ENCODE measurements around the gene PERCC1. TPM values are rescaled to one million over a fixed set of nuclear protein-coding genes. Genes with fewer than 3 reads are reported as not detected.

PERCC1 gene
- total and polyA plus RNA-seq, 7 donors, result 0.08 TPM; not detected in 6

DNA sequence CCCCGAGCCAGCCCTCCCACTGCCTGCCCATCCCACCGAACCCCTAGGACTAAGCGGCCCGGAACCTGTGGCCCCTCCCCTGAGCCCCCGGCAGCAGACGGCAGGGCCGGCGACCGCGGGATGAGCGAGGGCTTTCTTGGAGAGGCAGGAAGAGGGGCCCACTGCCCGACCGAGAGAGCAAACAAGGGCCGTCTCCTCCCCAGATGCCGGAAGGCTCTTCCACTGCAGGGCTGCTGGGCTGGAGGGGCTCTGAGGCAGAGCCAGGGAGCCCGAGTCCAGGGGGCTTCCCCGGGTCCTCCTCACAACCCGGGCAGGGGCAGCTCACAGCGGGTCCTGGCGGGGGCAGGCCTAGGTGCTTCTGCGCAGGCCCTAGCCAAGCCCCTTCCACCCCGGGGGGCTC, 2.9 kb downstream of the PERCC1 start:
- 74 to 80% (median 74%) methylated on average over 18 to 22 of the region's 22 CpGs for WGBS, 3 donors
- intact Hi-C loops (cut with DNase I), result loop anchor here in 1 of 2 donors (2.0 kb wide), 1 partner anchor 133 kb away; no protein-coding TSS in a partner anchor
- Histone ChIP-seq H3K9me3 (no peaks in the 10 kb centered on the region), H3K4me3 (no peak overlapping the region), H3K27me3 (ENCODE audit: insufficient read depth in 3 of 3, low read length in 2 of 3) (no peaks in the 10 kb centered on the region), H3K36me3 (ENCODE audit: insufficient read depth in 1 of 2, low read depth in 1 of 2) (peaks cover 0 to 7% of the 10 kb centered on the region in 2 donors), H3K27ac (no peak overlapping the region), H3K4me1 (no peaks in the 10 kb centered on the region)
- no peak for ATAC-seq
- TF ChIP-seq CTCF (IDR thresholded peaks at IDR 0.05), result no peak
- DNase-seq, result no peak

DNA sequence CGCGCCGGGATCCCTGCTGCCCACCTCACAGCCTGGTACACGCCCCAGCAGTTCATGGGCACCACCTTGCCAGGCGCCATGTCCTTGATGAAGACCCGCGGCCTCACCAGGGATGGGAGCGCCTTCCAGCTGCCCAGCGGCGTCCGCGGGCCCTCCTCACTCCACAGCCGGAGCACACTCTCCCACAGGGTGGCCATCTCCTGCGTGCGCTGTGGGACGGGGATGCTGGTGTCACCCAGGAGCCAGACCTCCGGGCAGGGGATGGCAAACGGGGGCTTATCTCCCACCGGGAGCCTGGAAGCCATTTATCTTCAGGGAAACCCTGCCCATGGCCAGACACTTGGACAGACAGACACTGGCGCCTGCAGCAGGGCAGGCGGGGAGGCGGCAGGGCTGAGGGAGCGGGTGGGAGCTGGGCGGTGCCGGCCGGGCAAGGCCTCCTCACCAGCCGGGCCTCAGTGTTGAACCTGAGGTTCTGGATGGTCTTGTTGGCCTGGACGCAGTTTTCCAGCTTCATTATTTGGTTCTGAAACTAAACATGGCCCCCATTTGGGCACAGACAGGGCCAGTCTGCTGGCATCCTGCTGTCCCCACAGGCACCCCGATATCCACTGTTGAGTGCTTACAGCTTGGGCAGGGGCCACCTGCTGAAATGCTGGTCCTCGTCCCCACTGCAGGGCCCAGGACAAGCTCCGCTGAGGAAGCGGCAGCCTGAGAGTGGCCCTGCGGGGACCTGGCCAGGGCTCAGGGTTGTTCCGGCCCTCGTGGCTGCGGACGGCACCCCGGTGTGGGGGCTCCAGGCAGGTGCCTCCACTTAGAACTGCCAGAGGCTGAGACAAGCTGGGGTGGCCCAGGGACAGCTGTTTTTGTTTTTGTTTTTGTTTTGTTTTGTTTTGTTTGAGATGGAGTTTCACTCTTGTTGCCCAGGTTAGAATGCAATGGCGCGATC, 4.0 kb downstream of the PERCC1 start:
- ATAC-seq, result no peak
- no peaks in the 10 kb centered on the region for H3K4me1 ChIP-seq
- H3K4me3 ChIP-seq, result no peak overlapping the region
- H3K9me3 ChIP-seq, result no peaks in the 10 kb centered on the region
- 93 to 94% (median 93%) methylated on average over 35 to 40 of the region's 40 CpGs for WGBS, 3 donors
- intact Hi-C loops (cut with DNase I), result loop anchor here in 1 of 2 donors (2.0 kb wide), 1 partner anchor 132 kb away; no protein-coding TSS in a partner anchor
- TF ChIP-seq CTCF (IDR thresholded peaks at IDR 0.05), result no peak
- DNase-seq, result no peak
- peaks cover 0 to 7% of the 10 kb centered on the region in 2 donors for H3K36me3 ChIP-seq (ENCODE audit: insufficient read depth in 1 of 2, low read depth in 1 of 2)
- H3K27ac ChIP-seq, result no peak overlapping the region
- H3K27me3 ChIP-seq (ENCODE audit: insufficient read depth in 3 of 3, low read length in 2 of 3), result no peaks in the 10 kb centered on the region

- ATAC-seq, result no peak
- H3K4me3 ChIP-seq, result no peak overlapping the region
- DNase-seq, result no peak
- TF ChIP-seq CTCF (IDR thresholded peaks at IDR 0.05), result no peak
- intact Hi-C loops (cut with DNase I), result loop anchor here in 1 of 2 donors (2.0 kb wide), 1 partner anchor 131 kb away; no protein-coding TSS in a partner anchor
- no peaks in the 10 kb centered on the region for H3K4me1 ChIP-seq
- H3K27ac ChIP-seq, result no peak overlapping the region
- 81 to 89% (median 83%) methylated on average over 27 to 32 of the region's 32 CpGs for WGBS, 3 donors
- no peaks in the 10 kb centered on the region for H3K9me3 ChIP-seq
- H3K27me3 ChIP-seq (ENCODE audit: insufficient read depth in 3 of 3, low read length in 2 of 3), result no peaks in the 10 kb centered on the region
- peaks cover 0 to 7% of the 10 kb centered on the region in 2 donors for H3K36me3 ChIP-seq (ENCODE audit: insufficient read depth in 1 of 2, low read depth in 1 of 2)
Observed at GRCh38 chr16:1435921-1436697, 5.2 kb downstream of the PERCC1 start.

DNA sequence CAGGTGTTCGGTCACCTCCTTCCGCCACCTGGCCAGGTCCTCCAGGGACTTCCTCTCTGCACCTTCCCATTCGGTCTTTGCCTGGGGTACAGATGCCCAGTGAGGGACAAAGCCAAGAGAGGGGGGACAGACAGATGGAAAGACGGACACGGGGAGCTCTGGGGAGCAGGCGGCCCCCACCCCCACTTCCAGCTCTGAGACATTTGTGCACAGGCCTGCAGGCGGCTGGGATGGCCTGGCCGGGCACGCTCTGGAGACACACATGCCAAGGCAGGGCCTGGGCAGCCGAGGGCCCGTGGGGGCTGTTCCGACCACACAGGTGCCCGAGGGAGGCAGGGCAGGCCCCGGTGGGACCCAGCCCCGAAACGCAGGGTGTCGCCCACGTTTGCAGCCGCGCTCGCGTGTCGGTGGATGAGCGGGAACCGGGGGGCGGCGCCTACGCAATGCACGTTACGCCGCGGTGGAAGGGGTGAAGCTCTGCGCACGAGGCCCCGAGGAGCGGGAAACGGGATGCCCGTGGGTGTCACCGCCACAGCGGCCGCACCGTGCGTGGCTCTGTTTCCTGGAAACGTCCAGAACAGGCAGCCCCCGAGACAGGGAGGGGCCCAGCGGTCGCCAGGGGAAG, 6.0 kb downstream of the PERCC1 start:
- Histone ChIP-seq H3K27me3 (ENCODE audit: insufficient read depth in 3 of 3, low read length in 2 of 3) (no peaks in the 10 kb centered on the region), H3K4me3 (no peak overlapping the region), H3K4me1 (no peaks in the 10 kb centered on the region), H3K27ac (no peak overlapping the region), H3K9me3 (no peaks in the 10 kb centered on the region), H3K36me3 (ENCODE audit: insufficient read depth in 1 of 2, low read depth in 1 of 2) (peaks cover 0 to 7% of the 10 kb centered on the region in 2 donors)
- intact Hi-C loops (cut with DNase I), result no loop called here
- TF ChIP-seq CTCF (IDR thresholded peaks at IDR 0.05), result no peak
- WGBS, 3 donors, result 86 to 93% (median 92%) methylated on average over 47 of the region's 47 CpGs
- no peak for DNase-seq
- no peak for ATAC-seq

Data from psoas muscle (tissue), 8 donors.